Measurements from ENCODE around the gene NCAM1. TPM values are rescaled to one million over a fixed set of nuclear protein-coding genes. Genes with fewer than 3 reads are reported as not detected.
A peak's percentile ranks its signal among the peaks of the same experiment; 100 is the strongest.

NCAM1 gene
- total RNA-seq, 4 donors from 2014 or later: 12.8 to 27.7 (median 15.7) TPM

DNA sequence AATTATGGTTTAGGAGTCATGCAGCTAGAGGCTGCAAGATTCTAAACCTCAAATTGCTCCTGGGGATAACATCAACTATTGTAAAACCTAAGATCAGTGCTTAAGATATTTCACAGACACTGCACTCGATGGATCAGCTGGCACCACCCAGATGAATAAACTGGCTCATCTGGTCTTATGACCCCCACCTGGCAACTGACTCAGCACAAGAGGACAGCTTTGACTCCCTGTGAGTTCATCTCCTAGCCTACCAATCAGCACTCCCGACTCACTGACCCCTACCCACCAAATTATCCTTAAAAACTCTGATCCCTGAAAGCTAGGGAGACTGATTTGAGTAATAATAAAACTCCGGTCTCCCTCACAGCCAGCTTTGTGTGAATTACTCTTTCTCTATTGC is 352.4 kb downstream of the NCAM1 start:
- no peak for TF ChIP-seq POLR2A (IDR thresholded peaks at IDR 0.05)
- TF ChIP-seq, protein P1, sequence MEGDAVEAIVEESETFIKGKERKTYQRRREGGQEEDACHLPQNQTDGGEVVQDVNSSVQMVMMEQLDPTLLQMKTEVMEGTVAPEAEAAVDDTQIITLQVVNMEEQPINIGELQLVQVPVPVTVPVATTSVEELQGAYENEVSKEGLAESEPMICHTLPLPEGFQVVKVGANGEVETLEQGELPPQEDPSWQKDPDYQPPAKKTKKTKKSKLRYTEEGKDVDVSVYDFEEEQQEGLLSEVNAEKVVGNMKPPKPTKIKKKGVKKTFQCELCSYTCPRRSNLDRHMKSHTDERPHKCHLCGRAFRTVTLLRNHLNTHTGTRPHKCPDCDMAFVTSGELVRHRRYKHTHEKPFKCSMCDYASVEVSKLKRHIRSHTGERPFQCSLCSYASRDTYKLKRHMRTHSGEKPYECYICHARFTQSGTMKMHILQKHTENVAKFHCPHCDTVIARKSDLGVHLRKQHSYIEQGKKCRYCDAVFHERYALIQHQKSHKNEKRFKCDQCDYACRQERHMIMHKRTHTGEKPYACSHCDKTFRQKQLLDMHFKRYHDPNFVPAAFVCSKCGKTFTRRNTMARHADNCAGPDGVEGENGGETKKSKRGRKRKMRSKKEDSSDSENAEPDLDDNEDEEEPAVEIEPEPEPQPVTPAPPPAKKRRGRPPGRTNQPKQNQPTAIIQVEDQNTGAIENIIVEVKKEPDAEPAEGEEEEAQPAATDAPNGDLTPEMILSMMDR (IDR thresholded peaks at IDR 0.05 in 4 of 5, conservative IDR thresholded peaks at IDR 0.05 in 1 of 5): no peak
- no peak for DNase-seq
- Histone ChIP-seq H3K36me3 (no peaks in the 10 kb centered on the region), H3K27ac (peak overlapping the region; percentile 78 to 94 (median 90)), H3K9me3 (no peaks in the 10 kb centered on the region), H3K4me3 (peak overlapping the region in 1 of 4 donors; percentile 98), H3K27me3 (no peaks in the 10 kb centered on the region), H3K4me1 (peaks cover 8 to 18% of the 10 kb centered on the region in 2 donors)
- in situ Hi-C loops (cut with MboI; ENCODE audit: low sequenced_read_pairs in 4 of 4) (loop anchor here in 2 of 4 donors (10.0 kb wide), 2 partner anchors 421 to 481 kb away; no protein-coding TSS in a partner anchor), intact Hi-C loops (cut with DNase I; ENCODE audit: low total_unique reads) (loop anchor here (5.0 to 10.0 kb wide), 5 partner anchors 459 to 1439 kb away; partner anchors contain the start of genes ALG9, CFAP68, FDXACB1 and PTS)
- ATAC-seq: no peak

DNA sequence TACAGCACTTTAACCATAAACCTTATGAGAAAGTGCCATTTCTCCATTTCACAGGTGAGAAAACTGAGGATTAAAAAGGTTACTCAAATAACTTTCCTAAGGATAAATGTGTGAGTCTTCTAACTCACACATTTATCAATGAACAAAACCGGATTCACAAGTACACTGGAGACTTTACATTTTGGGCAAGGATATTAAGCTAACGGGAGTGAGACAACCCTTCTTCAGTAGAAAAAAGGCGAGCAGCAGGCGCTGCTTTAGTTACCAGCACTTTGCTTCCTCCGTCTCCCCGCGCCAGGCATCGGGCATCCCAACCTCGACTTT is 352.8 kb downstream of the NCAM1 start:
- intact Hi-C loops (cut with DNase I; ENCODE audit: low total_unique reads) (loop anchor here (2.0 to 10.0 kb wide), 6 partner anchors 409 to 1439 kb away; partner anchors contain the start of genes ALG9, CFAP68, FDXACB1 and PTS), in situ Hi-C loops (cut with MboI; ENCODE audit: low sequenced_read_pairs in 4 of 4) (loop anchor here in 2 of 4 donors (10.0 kb wide), 2 partner anchors 421 to 481 kb away; no protein-coding TSS in a partner anchor)
- no peak for DNase-seq
- Histone ChIP-seq H3K27me3 (no peaks in the 10 kb centered on the region), H3K9me3 (no peaks in the 10 kb centered on the region), H3K4me1 (peaks cover 8 to 18% of the 10 kb centered on the region in 2 donors), H3K36me3 (no peaks in the 10 kb centered on the region), H3K27ac (peak overlapping the region; percentile 78 to 94 (median 90)), H3K4me3 (peak overlapping the region; percentile 73 to 98 (median 84))
- TF ChIP-seq, protein P1 (IDR thresholded peaks at IDR 0.05 in 4 of 5, conservative IDR thresholded peaks at IDR 0.05 in 1 of 5): no peak
- no peak for TF ChIP-seq POLR2A (IDR thresholded peaks at IDR 0.05)
- ATAC-seq: no peak

DNA sequence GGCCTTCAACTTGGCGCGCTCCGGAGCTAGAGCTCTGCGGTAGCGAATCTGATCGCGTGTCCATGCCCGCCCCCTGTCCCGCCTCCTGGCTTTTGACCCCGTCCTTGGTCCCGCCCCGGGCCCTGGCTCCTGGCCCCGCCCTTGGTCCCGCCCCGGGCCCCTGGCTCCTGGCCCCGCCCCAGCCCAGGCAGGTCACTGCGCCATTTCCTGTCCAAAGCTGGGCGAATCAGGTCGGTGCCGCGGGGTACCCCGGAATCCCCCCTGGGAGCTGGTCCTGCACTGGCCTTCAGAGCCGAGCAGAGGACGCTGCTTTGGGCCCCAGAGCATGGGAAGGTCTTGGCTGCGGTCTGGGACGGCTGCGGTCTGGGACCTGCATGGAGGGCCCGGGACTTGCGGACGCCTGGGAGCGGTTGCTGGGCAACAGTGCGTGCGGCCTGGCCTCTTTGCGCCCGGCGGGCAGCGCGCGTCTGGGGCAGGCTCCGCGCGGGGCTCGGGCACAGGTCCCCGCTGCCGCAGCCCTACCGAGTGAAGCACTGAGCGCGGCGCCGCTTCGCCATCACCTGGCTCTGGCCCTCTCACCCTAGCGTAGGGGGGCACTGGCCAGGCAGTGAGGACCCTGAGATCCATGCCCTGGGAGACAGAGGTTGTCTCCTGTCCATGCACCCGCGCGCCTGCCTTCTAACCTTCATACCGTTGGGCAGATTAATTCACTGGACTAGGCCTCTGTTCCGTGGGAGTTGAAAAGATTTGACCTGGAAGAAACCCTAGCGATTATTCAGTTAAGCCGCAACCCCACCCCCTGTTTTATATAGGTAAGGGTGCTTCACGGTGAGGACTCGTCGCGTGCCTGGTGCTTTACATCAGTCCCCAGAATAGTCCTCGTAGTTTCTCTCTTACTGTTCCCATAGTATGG is 353.4 kb downstream of the NCAM1 start, which contains the start of gene TTC12:
TTC12 (plus strand) TSS at position 195 of the 913 bp plus-strand sequence. CDS start 1,675 bp downstream, outside the sequence.
- Histone ChIP-seq H3K36me3 (no peaks in the 10 kb centered on the region), H3K4me3 (peak within 1 kb of the TSS; percentile 73 to 98 (median 84)), H3K27ac (peak within 1 kb of the TSS; percentile 78 to 94 (median 90)), H3K9me3 (no peaks in the 10 kb centered on the region), H3K27me3 (no peaks in the 10 kb centered on the region), H3K4me1 (peaks cover 8 to 18% of the 10 kb centered on the region in 2 donors)
- intact Hi-C loops (cut with DNase I; ENCODE audit: low total_unique reads) (loop anchor here (2.0 to 10.0 kb wide), 6 partner anchors 408 to 1440 kb away; partner anchors contain the start of genes ALG9, CFAP68, FDXACB1 and PTS), in situ Hi-C loops (cut with MboI; ENCODE audit: low sequenced_read_pairs in 4 of 4) (loop anchor here in 2 of 4 donors (10.0 kb wide), 2 partner anchors 420 to 480 kb away; no protein-coding TSS in a partner anchor)
- DNase-seq: peak; percentile 88 to 92
- TF ChIP-seq, protein P1 (IDR thresholded peaks at IDR 0.05 in 4 of 5, conservative IDR thresholded peaks at IDR 0.05 in 1 of 5): no peak
- peak; percentile 27 to 42 for TF ChIP-seq POLR2A (IDR thresholded peaks at IDR 0.05)
- ATAC-seq: peak; percentile 96 to 98

DNA sequence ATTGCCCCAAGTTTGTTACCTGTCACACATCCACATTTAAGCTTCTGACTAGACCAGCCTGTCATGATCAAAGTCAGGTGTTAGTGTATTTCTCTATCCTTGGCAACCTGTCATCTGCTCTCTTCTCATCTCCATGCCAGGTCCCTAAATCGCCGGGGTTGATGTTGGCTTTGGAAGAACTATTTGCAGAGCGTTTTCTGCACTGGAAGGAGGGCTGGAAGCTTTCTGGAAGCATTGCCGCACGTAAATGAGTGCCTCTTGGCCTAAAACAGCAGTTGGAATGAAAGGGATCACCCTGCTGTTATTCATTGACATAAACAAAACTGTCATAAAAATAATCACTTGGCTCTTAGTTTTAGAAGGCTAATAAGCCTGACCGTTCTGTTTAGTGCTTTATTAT is 354.6 kb downstream of the NCAM1 start:
- DNase-seq (no peak), ATAC-seq (no peak)
- peaks cover 8 to 18% of the 10 kb centered on the region in 2 donors for H3K4me1 ChIP-seq
- no peaks in the 10 kb centered on the region for H3K9me3 ChIP-seq
- H3K4me3 ChIP-seq: no peak overlapping the region
- in situ Hi-C loops (cut with MboI; ENCODE audit: low sequenced_read_pairs in 4 of 4) (loop anchor here in 2 of 4 donors (10.0 kb wide), 2 partner anchors 419 to 479 kb away; no protein-coding TSS in a partner anchor), intact Hi-C loops (cut with DNase I; ENCODE audit: low total_unique reads) (loop anchor here (2.0 to 10.0 kb wide), 5 partner anchors 407 to 1441 kb away; partner anchors contain the start of genes ALG9, CFAP68, FDXACB1 and PTS)
- TF ChIP-seq, protein P1 (IDR thresholded peaks at IDR 0.05 in 4 of 5, conservative IDR thresholded peaks at IDR 0.05 in 1 of 5): no peak
- no peak for TF ChIP-seq POLR2A (IDR thresholded peaks at IDR 0.05)
- no peaks in the 10 kb centered on the region for H3K27me3 ChIP-seq
- peak overlapping the region; percentile 78 to 94 (median 90) for H3K27ac ChIP-seq
- H3K36me3 ChIP-seq: peaks cover 0 to 5% of the 10 kb centered on the region in 2 donors

Data from gastrocnemius medialis (tissue), 4 donors.